HEK293 (cell line): ENCODE data around the gene GTPBP4.

Source experiments
- AEBP2 ChIP-seq: fragments of 450-650 bp; formaldehyde crosslinking; IDR thresholded peaks from 2 replicates; pipeline ENCODE4 v1.5.1; 2016; ENCODE audit warnings: missing biosample characterization, missing genetic modification characterization, borderline replicate concordance
- IKZF3 ChIP-seq: fragments of 450-650 bp; IDR thresholded peaks from 2 replicates; pipeline ENCODE4 v1.5.0; 2018; ENCODE audit warnings: missing biosample characterization, mild to moderate bottlenecking, missing genetic modification characterization, moderate library complexity
- REPIN1 ChIP-seq: fragments of 450-650 bp; formaldehyde crosslinking; IDR thresholded peaks from 2 replicates; pipeline ENCODE4 v1.5.1; 2017; ENCODE audit warnings: missing biosample characterization, missing genetic modification characterization, low read depth
- SP3 ChIP-seq: fragments of 450-650 bp; formaldehyde crosslinking; IDR thresholded peaks from 2 replicates; pipeline ENCODE4 v1.5.1; 2016; ENCODE audit warnings: missing biosample characterization, missing genetic modification characterization
- ZBTB10 ChIP-seq: fragments of 450-650 bp; formaldehyde crosslinking; IDR thresholded peaks from 2 replicates; pipeline ENCODE4 v1.5.1; 2016; ENCODE audit warnings: missing biosample characterization, missing genetic modification characterization
- ZBTB26 ChIP-seq: fragments of 450-650 bp; formaldehyde crosslinking; optimal IDR thresholded peaks from 2 replicates; pipeline ENCODE3; 2016; ENCODE audit warnings: missing biosample characterization, mild to moderate bottlenecking, missing genetic modification characterization
- ZBTB48 ChIP-seq: fragments of 450-650 bp; formaldehyde crosslinking; IDR thresholded peaks from 2 replicates; pipeline ENCODE4 v1.5.1; 2016; ENCODE audit warnings: missing biosample characterization, missing genetic modification characterization
- ZBTB7A ChIP-seq: fragments of 450-650 bp; formaldehyde crosslinking; IDR thresholded peaks from 2 replicates; pipeline ENCODE4 v1.5.1; 2016; ENCODE audit warnings: low read depth, missing biosample characterization, missing genetic modification characterization
- ZFHX2 ChIP-seq: fragments of 450-650 bp; formaldehyde crosslinking; conservative IDR thresholded peaks from 2 replicates; pipeline ENCODE4 v1.5.1; 2016; ENCODE audit warnings: missing biosample characterization, missing genetic modification characterization
- ZNF223 ChIP-seq: fragments of 450-650 bp; formaldehyde crosslinking; IDR thresholded peaks from 2 replicates; pipeline ENCODE4 v1.5.1; 2016; ENCODE audit warnings: missing biosample characterization, missing genetic modification characterization
- ZNF404 ChIP-seq: fragments of 450-650 bp; formaldehyde crosslinking; IDR thresholded peaks from 2 replicates; pipeline ENCODE4 v1.5.1; 2017; ENCODE audit warnings: missing biosample characterization, missing genetic modification characterization
- ZNF449 ChIP-seq: fragments of 450-650 bp; formaldehyde crosslinking; IDR thresholded peaks from 2 replicates; pipeline ENCODE4 v1.5.1; 2017; ENCODE audit warnings: missing biosample characterization, mild to moderate bottlenecking, missing genetic modification characterization, moderate library complexity
- ZNF501 ChIP-seq: fragments of 450-650 bp; formaldehyde crosslinking; IDR thresholded peaks from 2 replicates; pipeline ENCODE4 v1.5.1; 2016; ENCODE audit warnings: missing biosample characterization, missing genetic modification characterization
- ZNF623 ChIP-seq: fragments of 450-650 bp; formaldehyde crosslinking; IDR thresholded peaks from 2 replicates; pipeline ENCODE4 v1.5.1; 2016; ENCODE audit warnings: missing biosample characterization, missing genetic modification characterization
- ZNF645 ChIP-seq: fragments of 450-650 bp; formaldehyde crosslinking; IDR thresholded peaks from 2 replicates; pipeline ENCODE4; 2016; ENCODE audit warnings: missing biosample characterization, missing genetic modification characterization
- ZNF747 ChIP-seq: fragments of 450-650 bp; formaldehyde crosslinking; IDR thresholded peaks from 2 replicates; pipeline ENCODE4 v1.5.1; 2016; ENCODE audit warnings: missing biosample characterization, missing genetic modification characterization
- ZSCAN4 ChIP-seq: fragments of 450-650 bp; formaldehyde crosslinking; IDR thresholded peaks from 2 replicates; pipeline ENCODE4 v1.5.1; 2017; ENCODE audit warnings: missing biosample characterization, missing genetic modification characterization
- TF ChIP-seq, protein P1 (sequence below): fragments of 450-650 bp; formaldehyde crosslinking; IDR thresholded peaks from 2 replicates; pipeline ENCODE4 v1.5.1; 2016; ENCODE audit warnings: missing biosample characterization, missing genetic modification characterization
- TF ChIP-seq, protein P2 (sequence below): fragments of 450-650 bp; formaldehyde crosslinking; IDR thresholded peaks from 2 replicates; pipeline ENCODE4 v1.5.1; 2016; ENCODE audit warnings: missing biosample characterization, missing genetic modification characterization
- TF ChIP-seq, protein P3 (sequence below): fragments of 450-650 bp; formaldehyde crosslinking; IDR thresholded peaks from 2 replicates; pipeline ENCODE4 v1.5.0; 2017; ENCODE audit warnings: missing biosample characterization, missing genetic modification characterization, borderline replicate concordance

The GTPBP4 gene

GRCh38 chr10:1056326-1057105 lies 68.3 kb downstream of the GTPBP4 start, which contains the start of gene WDR37 (continued):
- peak; percentile 89; the same call in 1 of the 2 replicates for TF ChIP-seq ZNF223
- TF ChIP-seq ZNF404 (tag by site-specific recombination) = no peak
- peak; percentile 88 for TF ChIP-seq ZBTB26 (tag by site-specific recombination)
- TF ChIP-seq, protein P1, sequence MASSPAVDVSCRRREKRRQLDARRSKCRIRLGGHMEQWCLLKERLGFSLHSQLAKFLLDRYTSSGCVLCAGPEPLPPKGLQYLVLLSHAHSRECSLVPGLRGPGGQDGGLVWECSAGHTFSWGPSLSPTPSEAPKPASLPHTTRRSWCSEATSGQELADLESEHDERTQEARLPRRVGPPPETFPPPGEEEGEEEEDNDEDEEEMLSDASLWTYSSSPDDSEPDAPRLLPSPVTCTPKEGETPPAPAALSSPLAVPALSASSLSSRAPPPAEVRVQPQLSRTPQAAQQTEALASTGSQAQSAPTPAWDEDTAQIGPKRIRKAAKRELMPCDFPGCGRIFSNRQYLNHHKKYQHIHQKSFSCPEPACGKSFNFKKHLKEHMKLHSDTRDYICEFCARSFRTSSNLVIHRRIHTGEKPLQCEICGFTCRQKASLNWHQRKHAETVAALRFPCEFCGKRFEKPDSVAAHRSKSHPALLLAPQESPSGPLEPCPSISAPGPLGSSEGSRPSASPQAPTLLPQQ = 0 out of 2 replicates have a peak, but pooled peaks have one; percentile 28
- TF ChIP-seq, protein P2, sequence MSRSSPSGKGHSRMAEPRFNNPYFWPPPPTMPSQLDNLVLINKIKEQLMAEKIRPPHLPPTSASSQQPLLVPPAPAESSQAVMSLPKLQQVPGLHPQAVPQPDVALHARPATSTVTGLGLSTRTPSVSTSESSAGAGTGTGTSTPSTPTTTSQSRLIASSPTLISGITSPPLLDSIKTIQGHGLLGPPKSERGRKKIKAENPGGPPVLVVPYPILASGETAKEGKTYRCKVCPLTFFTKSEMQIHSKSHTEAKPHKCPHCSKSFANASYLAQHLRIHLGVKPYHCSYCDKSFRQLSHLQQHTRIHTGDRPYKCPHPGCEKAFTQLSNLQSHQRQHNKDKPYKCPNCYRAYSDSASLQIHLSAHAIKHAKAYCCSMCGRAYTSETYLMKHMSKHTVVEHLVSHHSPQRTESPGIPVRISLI (tag by site-specific recombination) = no peak
- TF ChIP-seq ZBTB7A (tag by site-specific recombination) = peak; percentile 96
- TF ChIP-seq ZNF449 (tag by site-specific recombination) = peak; percentile 40; the same call in 1 of the 2 replicates
- TF ChIP-seq REPIN1 (tag by site-specific recombination) = 0 out of 2 replicates have a peak, but pooled peaks have one; percentile 17
- no peak; the same call in 1 of the 2 replicates for TF ChIP-seq ZBTB48 (tag by site-specific recombination)
- TF ChIP-seq ZNF747 (tag by site-specific recombination) = no peak
- peak; percentile 56 for TF ChIP-seq ZNF501 (tag by site-specific recombination)
- TF ChIP-seq IKZF3 (tag by site-specific recombination) = 0 out of 2 replicates have a peak, but pooled peaks have one; percentile 40
- no peak for TF ChIP-seq ZSCAN4 (tag by site-specific recombination)
- TF ChIP-seq SP3 (tag by site-specific recombination) = peak; percentile 78
- no peak for TF ChIP-seq ZNF645 (tag by site-specific recombination)
- 0 out of 2 replicates have a peak, but pooled peaks have one; percentile 6 for TF ChIP-seq ZNF623 (tag by site-specific recombination)
- TF ChIP-seq, protein P3, sequence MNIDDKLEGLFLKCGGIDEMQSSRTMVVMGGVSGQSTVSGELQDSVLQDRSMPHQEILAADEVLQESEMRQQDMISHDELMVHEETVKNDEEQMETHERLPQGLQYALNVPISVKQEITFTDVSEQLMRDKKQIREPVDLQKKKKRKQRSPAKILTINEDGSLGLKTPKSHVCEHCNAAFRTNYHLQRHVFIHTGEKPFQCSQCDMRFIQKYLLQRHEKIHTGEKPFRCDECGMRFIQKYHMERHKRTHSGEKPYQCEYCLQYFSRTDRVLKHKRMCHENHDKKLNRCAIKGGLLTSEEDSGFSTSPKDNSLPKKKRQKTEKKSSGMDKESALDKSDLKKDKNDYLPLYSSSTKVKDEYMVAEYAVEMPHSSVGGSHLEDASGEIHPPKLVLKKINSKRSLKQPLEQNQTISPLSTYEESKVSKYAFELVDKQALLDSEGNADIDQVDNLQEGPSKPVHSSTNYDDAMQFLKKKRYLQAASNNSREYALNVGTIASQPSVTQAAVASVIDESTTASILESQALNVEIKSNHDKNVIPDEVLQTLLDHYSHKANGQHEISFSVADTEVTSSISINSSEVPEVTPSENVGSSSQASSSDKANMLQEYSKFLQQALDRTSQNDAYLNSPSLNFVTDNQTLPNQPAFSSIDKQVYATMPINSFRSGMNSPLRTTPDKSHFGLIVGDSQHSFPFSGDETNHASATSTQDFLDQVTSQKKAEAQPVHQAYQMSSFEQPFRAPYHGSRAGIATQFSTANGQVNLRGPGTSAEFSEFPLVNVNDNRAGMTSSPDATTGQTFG (tag by site-specific recombination) = no peak
- no peak for TF ChIP-seq AEBP2 (tag by site-specific recombination)
- TF ChIP-seq ZFHX2 (tag by site-specific recombination) = peak; percentile 74
- peak; percentile 92 for TF ChIP-seq ZBTB10 (tag by site-specific recombination)
